ENCODE data around the gene TIMELESS. TPM values are rescaled to one million over a fixed set of nuclear protein-coding genes. Genes with fewer than 3 reads are reported as not detected.
"Not testable (repeated sequence)": the region's sequence is repeated elsewhere in the genome, so short reads cannot be mapped to it uniquely, and the experiment has no call there.

Gene TIMELESS
- total RNA-seq, 1 donor from 2014 or later: 9.4 TPM

DNA sequence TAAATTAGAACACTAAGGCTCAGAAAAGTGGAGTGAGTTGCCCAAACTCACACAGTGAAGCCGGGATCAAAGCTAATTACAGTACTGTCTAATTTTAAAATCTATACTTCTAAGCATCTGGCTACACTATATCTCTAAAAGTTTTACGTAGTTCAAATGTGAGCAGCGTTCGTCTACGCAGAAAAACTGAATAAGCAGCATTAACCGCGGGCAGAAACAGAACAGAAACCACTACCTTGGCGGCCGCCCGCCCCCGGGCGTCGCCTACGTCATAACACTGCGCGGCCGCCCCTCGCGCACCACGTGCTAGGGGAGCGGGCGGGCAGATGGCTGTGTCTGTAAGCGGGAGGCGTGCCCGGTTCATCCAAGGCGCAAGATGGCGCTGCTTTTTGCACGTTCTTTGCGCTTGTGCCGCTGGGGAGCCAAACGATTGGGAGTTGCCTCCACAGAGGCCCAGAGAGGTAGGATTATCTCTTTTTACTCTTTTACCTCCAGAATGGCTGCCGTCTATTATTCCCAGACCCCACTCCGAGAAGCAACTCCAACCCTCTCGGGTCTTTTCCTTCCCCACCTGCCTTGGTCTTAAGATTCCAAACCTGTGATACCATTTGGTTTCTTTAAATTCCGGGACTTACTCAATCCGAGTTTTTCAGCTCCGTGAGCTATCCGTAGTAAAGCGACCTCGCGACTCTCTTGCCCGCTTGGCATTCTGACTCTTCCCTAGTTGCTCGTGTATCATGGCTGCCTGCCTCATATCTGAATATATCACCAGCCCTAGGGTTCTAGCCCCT is 19.2 kb upstream of the TIMELESS start, which contains the start of gene SPRYD4:
Gene SPRYD4, plus strand, starts transcription at position 363 of the 791 bp plus-strand sequence. Its CDS starts 14 bp downstream, at position 377.
- peak; percentile 91 for DNase-seq

DNA sequence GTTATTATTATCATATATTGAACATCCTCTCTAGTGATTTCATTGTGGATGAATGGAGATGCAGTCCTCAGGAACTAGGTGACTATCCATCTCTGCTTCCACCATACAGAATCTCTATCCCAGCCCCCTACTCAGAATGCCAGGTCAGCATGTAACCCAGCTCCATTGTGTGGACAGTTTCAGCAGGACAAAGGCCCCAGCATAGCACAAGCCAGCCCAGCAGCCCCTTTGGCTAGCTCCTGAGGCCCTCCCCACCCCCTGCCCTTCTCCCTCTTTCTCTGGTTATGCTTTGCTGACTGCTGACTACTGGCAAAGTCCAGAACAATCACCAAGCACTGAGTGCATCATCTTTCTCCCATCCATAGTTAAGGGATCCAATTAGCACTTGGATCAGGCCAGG is 13.3 kb upstream of the TIMELESS start:
- DNase-seq: no peak

DNA sequence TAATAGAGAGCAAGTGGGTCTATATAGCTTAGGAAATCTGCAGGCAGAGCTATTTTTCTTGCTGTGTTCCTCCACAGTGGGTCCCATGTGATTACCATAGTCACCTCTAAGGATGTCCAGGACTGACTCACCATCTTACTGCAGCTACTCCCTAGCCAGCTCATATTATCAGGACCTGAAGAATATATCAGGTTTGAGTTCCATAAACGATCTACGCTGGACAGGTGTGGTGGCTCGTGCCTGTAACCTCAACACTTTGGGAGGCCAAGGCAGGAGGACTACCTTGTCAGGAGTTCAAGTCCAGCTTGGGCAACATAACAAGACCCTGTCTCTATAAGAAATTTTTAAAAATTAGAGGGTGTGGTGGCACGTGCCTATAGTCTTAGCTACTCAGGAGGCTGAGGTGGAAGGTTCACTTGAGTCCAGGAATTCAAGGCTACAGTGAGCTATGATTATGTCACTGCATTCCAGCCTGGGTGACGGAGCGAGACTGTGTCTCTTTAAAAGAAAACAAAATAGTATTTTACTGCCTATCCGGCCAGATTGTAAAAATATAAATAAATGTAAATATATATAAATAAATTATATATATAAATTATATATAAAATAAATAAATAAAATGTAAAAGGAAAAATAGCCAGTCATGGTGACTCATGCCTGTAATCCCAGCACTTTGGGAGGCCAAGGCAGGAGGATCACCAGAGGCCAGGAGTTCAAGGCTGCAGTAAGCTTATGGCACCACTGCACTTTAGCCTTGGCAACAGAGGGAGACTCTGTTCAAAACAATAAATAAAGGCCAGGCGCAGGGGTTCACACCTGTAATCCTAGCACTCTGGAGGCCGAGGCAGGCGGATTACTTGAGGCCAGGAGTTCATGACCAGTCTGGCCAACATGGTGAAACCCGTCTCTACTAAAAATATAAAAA is 12.3 kb upstream of the TIMELESS start:
- DNase-seq: no peak

DNA sequence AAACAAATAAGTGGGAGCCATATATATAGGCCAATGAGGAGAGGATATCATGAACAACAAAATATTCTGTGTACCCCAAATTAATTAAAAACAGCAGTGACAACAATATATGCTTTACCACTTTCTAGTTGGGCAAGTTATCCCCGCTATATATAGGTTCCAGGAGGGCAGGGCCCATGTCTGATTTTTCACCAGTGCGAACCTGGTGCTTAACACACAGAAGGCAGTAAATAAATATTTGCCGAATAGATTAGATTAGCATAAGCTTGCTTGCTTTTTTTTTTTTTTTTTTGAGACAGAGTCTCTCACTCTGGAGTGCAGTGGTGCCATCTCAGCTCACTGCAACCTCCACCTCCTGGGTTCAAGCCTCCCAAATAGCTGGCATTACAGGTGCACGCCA is 8.6 kb upstream of the TIMELESS start:
- DNase-seq: no peak

DNA sequence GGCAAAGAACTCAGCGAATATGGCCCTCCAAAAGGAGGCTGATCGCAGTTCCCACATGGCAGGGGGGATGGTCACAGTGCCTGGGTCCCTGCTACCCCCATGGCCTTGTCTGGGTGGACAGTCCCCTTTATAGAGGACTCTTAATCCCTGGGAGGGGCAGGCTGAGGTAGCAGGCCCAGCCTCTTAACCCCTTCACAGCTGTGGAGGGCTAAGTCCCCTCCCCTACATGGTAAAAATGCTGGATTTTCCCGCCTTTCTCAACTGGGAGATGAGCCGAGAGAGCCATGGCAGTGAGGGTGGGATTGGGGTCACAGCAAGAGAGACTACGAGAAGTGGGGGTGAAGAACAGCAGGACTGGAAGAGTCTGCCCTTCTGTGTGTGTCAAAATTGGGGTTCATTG is 5.3 kb upstream of the TIMELESS start, which contains the start of gene MIP:
Gene MIP, minus strand, starts transcription at position 101 of the 400 bp plus-strand sequence. Its CDS starts 44 bp downstream, at position 57.
- DNase-seq: no peak

DNA sequence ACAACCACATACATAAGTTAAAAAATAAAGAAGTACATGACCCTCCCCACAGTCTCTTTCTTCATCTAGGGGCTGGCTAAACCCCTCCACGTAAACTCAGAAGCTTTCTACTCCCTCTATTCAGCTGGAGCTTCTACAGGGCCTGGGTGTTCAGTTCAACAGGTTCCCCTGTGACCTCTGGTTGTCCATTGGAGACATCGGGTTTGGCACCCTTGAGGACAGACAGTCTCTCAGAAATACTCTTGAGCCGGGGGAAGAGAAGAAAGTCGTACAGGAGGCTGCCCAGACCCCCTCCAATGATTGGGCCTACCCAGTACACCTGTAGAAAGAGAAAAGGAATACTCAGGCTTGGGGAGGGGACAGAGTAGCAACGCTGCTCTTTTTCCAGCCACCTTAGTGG is 1.9 kb upstream of the TIMELESS start:
- no peak for DNase-seq

DNA sequence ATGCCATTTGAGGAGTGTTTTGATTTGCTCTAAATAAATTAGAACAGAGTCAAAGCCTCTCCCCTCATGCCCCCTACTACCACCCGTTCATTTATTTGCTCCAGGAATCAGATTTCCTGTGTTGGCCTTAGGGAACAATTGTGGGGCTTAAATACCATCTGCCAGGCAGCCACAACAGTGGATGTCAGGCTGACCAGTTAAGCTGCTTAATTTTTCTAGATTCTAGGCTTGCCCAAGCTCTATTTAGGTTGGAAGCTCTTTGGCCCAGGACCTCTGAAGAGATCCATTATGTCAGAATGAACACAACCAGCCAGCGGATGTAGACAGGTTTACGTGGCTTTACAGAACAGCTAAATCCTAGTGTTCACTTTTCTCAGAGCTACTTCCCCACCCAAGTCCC is 1.0 kb upstream of the TIMELESS start:
- no peak for DNase-seq

DNA sequence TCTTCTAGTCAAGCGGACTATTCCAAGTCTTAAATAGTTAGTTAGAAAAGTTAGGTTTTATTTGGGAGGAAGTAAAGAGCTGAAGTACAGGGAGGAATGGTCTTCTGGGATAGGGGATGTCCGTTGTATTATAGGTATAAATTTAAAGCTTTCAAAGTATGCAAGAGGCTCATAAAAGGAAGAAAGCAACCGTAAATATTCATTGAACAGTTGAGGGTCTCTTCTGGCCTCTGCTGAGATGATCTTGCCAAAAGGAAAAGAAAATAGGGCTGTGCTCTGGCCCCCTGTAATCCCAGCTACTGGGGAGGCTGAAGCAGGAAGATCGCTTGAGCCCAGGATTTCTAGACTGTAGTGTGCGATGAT is 377 bp upstream of the TIMELESS start:
- no peak for DNase-seq

DNA sequence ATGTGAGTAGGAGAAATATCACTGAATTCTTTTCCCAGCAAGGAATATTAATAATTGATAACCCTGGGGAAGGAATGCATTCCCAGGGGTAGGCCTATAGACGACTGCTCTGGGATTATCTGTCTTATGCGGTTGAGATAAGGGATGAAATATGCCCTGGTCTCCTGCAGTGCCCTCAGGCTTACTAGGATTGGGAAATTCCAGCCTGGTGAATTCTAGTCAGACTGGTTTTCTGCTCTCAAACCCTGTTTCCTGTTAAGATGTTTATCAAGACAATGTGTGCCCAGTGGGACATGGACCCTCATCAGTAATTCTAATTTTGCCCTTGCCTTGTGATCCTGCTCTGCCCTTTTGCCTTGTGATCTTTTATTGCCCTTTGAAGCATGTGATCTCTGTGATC is 6.0 kb downstream of the TIMELESS start:
- not testable (repeated sequence) for DNase-seq

DNA sequence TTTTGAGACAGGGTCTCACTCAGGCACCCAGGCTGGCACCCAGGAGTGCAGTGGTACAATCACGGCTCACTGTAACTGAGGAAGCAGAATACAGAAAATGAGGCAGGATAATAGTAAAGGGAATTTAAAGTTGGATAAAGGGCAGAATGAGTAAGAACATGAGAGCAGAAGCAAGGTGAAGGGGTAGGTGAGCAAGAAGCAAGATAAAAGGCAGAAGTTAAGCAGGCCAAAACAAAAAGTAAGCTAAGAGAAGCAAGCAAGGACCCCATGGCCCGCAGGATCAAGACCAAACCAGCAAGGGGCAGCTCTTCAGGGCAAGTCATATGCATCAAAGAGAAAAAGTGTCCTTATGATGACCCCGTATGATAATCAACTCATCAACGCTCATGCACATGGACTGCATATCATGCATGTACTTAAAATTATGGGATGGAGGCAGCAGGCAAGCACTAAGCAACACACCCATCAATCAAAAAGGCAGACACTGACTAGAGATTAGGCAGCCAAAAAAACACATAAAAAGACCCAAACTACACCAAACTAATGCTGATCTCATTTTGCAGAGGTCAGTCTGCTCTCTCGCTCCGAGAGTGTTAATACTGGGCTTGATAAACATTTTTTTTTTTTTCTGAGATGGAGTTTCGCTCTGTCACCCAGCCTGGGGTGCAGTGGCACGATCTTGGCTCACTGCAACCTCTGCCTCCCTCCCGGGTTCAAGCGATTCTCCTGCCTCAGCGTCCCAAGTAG is 11.6 kb downstream of the TIMELESS start:
- no peak for DNase-seq

DNA sequence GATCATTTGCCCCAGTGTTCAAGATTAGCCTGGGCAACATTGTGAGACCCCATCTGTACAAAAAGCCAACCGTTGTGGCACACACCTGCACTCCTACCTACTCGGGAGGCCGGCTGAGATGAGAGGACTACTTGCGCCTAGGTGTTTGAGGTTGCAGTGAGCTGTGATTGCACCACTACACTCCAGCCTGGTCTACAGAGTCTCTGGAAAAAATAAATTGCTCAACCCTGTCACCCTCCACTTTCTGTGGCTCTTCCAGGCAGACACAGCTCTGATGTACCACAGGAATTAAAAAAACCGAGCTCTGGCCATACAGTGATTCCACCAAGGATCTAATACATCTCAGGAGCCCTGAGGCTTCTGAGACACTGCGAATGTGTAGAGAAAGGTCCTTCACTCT is 14.4 kb downstream of the TIMELESS start:
- no peak for DNase-seq

DNA sequence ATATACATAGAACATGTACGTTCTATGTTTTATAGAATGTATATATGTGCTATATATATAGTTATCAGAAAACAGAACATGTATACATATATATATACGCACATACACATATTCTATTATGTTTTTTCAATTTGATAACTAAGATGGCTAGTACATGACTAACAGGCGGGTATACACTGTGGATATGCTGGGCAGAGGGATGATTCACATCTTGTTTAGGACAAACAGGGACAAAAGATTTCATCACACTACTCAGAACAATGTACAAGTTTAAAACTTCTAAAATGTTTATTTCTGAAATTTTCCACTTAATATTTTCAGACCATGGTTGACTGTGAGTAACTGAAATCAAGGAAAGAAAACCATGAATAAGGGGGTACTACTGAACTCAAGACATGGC is 17.4 kb downstream of the TIMELESS start:
- DNase-seq: no peak

DNA sequence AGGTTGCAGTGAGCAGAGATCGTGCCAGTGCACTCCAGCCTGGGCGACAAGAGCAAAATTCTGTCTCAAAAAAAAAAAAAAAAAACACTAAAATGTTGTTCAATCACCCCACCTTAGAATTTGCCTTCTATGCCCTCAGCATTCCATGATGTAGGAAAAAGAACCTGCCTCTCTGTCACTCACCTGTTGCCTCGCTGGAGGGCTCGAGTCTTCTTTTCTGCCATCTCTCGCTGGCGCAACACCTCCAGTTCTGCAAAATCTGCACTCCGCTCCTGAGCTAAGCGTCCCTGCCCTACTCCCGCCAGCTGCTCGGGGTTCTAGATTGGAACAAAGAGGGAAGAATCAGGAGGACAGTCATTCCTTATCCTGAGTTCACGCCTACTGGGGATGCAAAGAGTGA is 17.9 kb downstream of the TIMELESS start:
- DNase-seq: no peak

DNA sequence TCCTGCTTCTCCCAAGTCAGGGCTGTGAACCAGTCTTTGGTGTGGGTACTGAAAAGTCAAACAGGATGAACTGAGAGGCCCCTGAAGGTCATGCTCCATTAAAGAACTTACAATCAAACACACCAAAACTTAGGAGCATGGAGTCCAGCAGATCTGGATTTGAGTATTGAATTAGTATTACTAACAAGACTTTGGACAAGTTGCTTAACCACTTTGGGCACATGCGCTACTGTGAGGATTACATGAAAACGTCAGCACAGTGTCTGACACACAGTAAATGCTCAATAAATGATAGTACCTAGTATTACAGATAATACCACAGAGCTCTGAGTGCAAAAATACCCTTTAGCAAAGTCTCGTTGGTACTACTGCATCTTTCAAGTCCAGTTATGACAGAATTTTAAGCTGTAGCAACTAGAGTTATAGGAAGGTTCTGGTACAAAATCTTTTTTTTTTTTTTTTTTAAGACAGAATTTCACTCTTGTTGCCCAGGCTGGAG is 23.2 kb downstream of the TIMELESS start:
- no peak for DNase-seq

DNA sequence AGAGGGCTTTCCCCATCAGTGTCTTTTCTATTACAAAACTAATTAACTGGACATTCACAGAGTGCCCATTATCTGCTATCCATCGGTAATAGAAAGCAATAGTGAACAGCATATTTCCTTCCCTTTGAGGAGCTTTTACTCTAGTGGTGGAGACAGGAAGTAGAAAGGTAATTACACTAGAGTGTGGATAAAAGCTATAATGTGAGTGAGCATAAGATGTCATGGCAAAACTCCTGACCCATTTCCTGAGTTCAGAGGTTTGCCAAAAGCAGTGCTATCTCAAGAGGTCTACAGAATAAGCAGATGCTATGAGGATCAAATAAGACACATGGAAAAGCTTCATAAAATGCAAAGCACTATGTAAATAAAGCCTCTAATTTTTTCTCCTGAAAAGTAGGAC is 24.0 kb downstream of the TIMELESS start:
- DNase-seq: no peak

DNA sequence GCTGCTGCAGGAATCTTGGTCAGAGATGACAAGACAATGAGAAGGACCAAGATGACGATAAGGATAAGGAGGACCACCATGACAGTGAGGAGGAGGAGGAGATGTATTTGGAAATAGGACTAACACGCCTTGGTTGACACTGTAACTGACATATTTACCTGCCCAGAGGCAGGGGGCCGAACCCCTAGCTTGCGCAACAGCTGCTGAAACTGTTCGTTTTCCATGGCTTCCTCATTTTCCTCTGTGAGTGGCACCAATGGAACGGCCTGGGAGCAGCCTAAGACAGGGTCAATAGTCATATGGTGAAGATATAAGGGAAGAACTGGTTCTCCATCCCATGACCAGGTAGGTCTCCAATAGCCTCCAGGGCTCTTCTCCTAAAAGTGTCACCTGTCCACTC is 28.8 kb downstream of the TIMELESS start:
- no peak for DNase-seq

DNA sequence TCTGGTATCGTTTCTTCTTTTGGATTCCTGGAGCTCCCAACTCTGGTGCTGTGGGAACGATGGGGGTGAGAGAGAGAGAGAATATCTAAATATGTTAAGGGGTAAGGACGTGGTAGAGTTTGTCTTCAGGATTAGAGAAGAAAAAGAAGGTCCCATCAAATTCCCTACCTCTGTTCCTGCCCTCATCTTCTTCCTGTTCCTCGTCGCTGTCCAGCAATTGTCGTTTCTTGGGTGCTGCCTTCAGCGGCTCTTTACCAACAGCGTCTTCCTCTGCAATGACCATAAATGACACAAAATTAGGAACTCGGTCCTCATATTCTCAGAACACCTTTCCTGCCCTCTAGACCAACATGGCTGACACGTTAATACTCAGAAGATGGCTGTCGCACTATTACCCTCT is 31.5 kb downstream of the TIMELESS start:
- DNase-seq: no peak

DNA sequence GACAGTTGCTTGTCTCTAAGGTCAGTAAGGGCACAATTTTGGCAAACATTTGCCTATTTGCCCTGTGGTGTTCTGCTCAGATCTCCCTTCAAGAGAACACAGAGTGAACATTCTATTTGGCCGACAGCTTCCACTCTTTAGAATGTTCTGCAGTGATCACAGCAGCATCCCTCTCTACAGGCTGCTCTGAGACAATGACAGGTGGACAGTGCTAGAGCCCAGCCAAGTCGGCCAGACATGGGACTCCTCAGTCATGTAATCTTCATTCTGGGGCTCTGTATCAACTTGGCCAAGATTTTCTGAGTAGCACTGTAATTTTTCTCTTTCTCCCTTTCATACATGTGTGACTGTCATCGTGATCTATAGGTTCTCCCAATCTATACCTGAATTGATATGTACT is 34.8 kb downstream of the TIMELESS start:
- DNase-seq: no peak

DNA sequence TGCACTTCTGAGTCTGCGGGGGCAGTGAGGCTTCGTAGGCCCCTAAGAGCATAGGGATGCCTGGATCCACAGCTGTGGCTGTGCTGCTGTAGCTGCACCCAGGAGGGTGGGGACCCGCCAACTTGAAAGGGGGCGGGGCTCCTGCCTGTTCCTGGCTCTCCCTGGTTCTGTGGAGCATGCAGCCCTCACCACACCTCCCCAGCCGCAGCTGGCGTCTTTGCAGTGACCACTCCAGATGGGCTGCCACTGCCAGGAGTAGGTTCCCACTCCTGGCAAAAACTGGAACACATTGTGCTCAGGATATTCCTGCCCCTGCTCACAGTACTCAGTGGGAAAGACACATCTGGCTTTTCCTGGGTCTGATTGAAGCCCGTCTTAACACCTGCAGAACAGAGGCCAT is 35.8 kb downstream of the TIMELESS start:
- no peak for DNase-seq

DNA sequence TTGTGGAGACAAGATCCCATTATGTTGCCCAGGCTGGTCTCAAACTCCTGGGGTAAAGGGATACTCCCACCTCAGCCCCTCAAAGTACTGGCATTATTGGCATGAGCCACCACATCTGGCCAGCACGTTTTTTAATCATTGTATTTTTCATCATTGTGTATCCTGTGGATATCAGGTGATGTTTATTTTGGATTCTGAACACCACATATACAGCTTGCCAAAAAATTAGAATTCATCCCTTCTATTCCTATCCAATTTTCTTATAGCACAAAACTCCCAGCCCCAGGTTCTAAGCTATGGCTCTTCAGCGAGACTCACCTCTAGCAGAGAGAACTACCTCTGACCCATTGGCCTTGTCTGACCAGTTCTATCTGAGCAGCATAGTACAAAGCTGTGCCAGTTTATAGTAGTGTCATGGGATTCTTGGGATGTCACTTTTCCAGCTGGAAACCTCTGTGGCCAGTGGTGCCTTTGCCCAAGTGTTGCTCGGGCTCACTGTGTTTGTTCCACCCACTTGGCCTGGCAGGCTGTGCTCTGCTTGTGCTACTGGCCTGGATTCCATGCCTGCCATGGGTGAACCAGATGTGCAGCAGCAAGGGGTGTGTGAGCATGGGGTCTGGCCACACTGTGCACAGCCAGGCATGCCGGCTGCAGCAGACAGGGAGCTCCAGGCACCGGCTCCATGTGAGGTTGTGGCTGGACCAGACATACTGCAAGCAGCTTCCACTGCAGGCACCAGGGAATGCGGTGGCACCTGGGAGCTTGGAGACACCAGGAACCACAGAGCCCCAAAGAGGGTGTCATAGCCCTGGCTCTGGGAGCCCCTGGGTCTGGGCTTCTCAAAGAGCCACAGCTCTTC is 37.2 kb downstream of the TIMELESS start:
- no peak for DNase-seq

DNA sequence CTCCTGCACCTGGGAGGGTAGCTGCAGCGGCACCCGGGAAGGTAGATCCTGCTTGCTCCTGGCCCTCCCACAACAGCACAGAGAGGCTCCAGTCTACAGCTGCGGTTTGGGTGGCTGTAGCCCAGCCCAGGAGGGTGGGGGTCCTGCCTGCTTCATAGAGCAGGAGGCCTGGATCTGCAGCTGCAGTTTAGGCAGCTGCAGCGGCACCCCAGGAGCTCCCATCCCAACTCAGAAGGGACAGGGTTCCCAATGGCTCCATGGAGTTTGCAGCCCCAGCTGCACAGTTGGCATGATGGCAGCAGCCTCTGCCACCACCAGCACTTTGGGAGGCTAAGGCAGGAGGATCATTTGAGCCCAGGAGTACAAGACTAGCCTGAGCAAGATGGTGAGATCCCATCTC is 38.5 kb downstream of the TIMELESS start:
- DNase-seq: no peak
